ENCODE data around the gene IFRD2.
"Not testable (repeated sequence)": the region's sequence is repeated elsewhere in the genome, so short reads cannot be mapped to it uniquely, and the experiment has no call there.

Gene IFRD2

DNA sequence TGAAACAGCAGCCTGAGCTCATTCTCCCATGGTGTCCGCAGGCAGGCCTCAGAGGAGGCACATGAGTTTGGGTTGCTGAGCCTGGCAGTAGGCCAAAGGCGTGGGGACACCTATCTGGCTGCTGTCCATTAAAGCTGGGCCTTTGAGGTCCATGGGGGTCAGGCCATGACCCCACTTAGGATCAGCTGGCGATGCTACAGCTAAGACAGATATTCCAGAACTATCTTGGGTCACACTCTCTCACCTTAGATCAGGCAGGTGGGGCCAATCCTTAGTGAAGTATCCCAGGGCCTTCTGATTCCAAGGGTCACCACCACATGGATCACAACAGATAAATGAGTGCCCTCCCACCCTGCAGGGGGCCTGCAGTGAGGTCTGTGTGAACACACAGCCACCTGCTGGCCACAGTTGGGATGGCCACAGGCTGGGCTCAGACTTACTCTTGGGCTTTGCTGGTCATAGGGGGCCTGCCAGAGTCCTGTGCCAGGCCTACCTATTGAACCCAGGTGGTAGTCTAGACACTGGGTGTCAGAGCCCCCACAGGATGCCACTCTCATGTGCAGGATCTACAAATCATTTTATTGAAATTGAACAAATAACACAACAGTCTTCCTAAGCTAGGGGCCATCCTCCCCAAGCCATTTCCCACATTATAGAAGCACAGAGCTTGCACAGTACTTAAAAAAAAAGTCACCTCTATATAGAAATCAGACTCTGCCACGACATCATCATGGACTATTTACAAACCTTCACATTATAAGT lies 32.3 kb upstream of the IFRD2 start:
- DNase-seq, result peak; percentile 47

DNA sequence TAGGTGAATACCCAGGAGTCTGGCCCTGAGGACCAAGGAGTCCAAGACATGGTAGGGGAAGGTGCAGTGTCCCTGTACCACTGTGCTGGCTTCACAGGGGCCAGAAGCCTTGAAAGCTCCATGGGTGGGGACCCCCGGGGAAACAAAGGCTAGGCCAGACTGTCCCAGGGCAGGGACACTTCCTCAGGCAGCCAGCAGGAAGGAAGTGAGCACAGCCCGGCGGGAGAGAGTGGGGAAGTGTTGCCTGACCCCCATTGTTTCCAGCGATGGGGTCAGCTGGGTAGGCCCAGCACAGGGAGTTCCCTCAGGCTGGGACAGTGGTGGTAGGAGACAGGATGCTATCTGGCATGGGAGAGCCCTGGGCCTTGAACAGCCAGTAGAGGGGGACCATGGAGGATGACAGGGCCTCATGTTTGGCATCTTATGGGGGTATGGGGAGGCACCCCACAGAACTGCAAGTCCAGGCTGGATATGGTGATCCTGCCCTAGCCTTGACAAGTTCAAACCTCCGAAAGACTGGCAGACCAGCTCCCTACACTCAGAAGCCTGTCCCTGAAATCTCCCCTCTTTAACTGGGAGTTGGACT lies 31.5 kb upstream of the IFRD2 start:
- no peak for DNase-seq

DNA sequence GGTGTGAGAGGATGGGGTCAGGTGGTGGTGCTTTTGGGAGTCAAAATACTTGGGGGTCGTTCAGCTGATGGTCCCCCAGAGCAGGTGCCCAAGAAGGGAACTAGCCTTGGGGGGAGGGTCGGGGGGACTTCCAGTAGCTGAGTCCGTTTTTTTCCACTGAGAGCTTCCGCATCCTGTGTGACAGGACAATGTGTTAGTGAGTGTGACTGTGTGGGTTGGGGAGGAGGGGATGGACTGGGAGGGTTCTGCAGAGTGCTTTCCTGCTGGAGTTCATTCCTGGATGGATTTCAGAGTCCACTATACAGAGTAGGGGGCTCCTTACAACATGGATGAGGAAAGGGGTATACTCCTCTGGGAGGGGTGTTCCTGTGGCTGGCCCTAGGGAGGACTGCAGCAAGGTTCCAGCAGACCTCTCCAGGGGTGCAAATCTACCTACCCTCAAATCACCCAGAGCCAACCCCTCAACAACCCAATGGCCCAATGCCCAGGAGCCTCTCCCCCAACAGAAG lies 30.9 kb upstream of the IFRD2 start:
- no peak for DNase-seq

- peak; percentile 1 for DNase-seq
Observed at GRCh38 chr3:50322386-50323091, 30.3 kb upstream of the IFRD2 start, which contains the start of gene HYAL2. Gene HYAL2, minus strand, starts transcription at chr3:50322745. Its CDS starts 2,256 bp downstream, at chr3:50320489.

GRCh38 chr3:50322115-50322385 lies 29.8 kb upstream of the IFRD2 start:
- no peak for DNase-seq

DNA sequence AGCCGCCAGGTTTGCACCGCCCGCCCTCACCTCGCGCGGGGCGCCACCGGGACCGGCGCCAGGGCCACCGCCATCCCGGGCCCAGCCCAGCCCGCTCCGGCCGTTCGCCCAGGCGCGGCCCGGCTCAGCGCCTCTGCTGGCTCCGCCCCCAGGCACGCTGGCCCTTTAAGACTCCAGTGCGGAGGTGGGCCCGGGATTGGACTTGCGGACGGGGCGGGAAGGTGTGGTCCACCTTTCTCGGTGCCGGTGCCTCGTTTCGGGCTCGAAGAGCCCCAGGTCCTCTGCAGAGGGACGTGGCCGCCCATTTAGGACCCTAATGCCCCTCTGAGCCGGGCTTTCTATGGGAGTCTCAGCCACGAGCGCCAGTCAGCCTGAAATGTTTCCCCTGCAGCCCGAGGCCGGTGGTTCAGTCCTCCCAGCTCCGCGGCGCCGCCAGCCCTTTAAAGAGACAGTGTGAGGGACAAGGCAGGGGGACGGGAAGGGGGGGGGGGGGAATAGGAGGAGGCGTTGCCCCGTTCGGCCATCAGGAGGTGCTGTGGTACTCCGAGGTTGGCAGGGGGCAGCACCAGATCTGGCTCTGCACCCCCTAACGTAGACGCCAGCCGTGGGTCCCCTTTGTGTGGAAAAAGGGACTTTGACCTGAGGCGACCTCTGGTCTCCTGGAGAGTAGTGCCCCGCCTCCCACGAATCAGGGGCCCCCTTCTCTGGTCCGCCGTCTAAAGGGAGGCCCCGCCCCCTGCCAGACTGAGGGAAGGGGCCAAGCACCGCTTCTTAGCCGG lies 29.3 kb upstream of the IFRD2 start:
- DNase-seq, result peak; percentile 72

- peak; percentile 28 for DNase-seq
Observed at GRCh38 chr3:50320853-50321335, 28.7 kb upstream of the IFRD2 start.

DNA sequence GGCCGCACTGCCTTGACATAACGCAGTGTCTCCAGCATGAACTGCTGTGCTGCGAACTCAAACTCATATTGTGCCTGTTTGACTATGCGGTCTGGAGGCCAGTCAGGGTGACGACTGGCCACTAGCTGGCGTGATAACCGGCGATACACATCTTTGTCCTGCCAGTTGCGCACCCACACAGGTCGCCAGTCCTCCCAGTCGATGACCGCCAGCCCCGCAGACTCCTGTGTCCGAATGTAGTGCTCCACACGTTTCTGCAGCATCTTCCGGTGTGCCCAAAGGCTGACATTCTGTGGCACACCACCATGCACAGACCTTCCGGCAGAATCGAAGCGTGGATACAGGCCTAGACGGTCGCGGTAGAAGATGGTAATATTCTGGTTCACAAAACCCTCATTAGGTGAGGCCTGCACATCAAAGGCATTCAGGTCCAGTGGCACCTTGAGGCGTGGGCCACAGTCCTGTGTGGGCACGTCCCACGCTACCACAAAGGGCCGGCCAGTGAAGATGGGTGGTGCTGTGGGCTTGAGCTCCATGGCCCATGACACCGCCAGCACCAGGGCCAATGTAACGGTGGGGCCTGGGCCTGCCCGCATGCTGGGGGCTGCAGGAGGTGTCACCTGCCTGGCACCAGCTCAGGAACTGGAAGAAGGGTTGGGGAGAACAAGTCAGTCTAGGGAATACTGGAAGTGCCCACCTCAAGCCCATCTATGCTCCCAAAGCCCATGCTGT lies 27.8 kb upstream of the IFRD2 start:
- DNase-seq, result peak; percentile 1

GRCh38 chr3:50319181-50319893 lies 27.1 kb upstream of the IFRD2 start:
- no peak for DNase-seq

- peak; percentile 2 for DNase-seq
Observed at GRCh38 chr3:50318615-50319014, 26.4 kb upstream of the IFRD2 start.

DNA sequence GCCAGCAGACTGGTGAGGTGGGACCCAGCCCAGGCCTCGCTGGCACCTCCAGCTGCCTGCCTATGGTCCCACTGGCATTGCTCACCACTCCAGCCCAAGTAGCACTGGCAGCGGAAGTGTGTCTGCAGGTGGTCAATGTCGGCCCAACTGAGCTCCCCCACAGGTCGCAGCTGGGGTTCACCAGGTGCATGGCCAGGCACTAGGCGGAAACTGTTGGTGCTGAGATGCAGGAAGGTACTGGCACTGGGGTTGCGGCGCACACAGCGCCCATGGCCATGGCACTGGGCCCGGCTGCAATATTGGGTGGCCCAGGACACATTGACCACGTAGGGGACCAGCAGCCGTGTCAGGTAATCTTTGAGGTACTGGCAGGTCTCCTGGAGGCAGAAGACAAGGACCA lies 25.9 kb upstream of the IFRD2 start:
- DNase-seq, result no peak

DNA sequence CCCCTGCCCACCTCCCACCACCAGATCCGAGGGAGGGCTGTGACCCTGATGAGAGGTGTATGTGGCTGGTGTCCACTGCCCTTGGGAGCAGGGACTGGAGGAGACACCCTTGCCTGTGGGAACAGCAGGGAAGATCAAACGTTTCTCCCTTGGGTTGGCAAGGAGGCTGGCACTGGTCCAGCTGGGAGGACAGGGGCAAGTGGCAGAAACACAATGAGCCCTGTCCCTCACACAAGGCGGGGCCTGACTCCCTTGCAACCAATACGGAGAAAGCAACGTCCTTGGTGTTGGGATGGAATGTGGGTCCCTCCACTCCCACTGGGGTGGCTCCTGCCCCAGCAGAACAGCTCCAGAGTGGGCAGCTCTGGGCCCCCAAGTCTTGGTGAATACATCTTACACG lies 25.1 kb upstream of the IFRD2 start:
- DNase-seq, result no peak

- peak; percentile 63 for DNase-seq
Observed at GRCh38 chr3:50316657-50317242, 24.5 kb upstream of the IFRD2 start.

GRCh38 chr3:50314816-50315215 lies 22.6 kb upstream of the IFRD2 start:
- no peak for DNase-seq

- no peak for DNase-seq
Observed at GRCh38 chr3:50314342-50314741, 22.1 kb upstream of the IFRD2 start.

DNA sequence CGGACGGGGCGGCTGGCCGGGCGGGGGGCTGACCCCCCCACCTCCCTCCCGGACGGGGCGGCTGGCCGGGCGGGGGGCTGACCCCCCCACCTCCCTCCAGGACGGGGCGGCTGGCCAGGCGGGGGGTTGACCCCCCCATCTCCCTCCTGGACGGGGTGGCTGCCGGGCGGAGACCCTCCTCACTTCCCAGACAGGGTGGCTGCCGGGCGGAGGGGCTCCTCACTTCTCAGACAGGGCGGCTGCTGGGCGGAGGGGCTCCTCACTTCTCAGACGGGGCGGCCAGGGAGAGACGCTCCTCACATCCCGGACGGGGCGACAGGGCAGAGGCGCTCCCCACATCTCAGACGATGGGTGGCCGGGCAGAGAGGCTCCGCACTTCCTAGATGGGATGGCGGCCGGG lies 19.8 kb upstream of the IFRD2 start:
- DNase-seq, result not testable (repeated sequence)

GRCh38 chr3:50304601-50305000 lies 12.4 kb upstream of the IFRD2 start:
- DNase-seq, result no peak

DNA sequence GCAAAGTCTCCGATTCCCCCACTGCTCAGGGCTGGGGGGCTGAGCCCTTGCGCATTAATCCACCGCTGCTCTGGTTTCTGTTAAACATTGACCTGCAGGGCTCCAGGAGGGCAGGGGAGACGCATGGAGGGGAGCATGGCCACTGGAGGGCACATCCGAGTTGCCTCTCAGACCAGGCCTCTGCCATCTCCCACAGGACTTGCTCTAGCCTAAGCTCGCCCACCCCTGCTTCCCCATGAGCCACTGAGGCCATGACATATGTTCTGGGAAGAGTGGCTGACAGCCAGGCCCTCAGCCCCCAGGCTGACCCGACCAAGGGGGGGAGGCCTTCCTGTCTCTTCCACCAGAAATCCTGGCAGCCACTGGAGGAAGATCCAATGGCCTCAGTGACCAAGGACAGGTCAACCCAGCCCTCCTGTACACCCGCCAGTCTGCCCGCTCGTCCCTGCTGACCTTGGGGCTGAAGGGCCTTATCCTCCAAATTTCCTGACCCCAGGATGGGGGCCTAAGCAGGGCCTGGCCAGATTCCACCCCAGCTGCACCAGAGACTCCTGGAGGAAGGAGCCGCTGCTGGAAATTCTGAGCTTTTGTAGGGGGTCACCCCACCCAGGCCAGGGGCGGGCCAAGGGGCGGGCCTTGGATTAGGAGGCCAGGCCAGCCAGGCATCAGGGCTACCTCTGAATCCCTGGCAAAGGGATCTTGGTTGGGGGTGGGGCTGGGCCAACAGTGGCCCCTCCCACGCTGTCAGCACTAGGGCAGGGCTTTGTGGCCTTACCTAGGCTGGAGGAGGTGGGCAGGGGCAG lies 11.0 kb upstream of the IFRD2 start, which contains the start of gene HYAL1:
Gene HYAL1, minus strand, starts transcription at position 562 of the 803 bp plus-strand sequence. CDS start 618 bp downstream, outside the sequence.
- no peak for DNase-seq

GRCh38 chr3:50302095-50303012 lies 10.1 kb upstream of the IFRD2 start:
- DNase-seq, result no peak
